GM20000 (cell line): ENCODE measurements around the gene RNF149.

Experiments
- DNase-seq: peaks from one replicate; pipeline ENCODE4 v3.0.0; 2012; ENCODE audit warnings: low spot score
- TF ChIP-seq, protein P1 (sequence below): IDR thresholded peaks from 2 replicates; pipeline ENCODE4 v1.5.1; 2012; ENCODE audit warnings: mild to moderate bottlenecking, control low read depth; ENCODE audit errors: extremely low read depth, missing control alignments

RNF149 gene

DNA sequence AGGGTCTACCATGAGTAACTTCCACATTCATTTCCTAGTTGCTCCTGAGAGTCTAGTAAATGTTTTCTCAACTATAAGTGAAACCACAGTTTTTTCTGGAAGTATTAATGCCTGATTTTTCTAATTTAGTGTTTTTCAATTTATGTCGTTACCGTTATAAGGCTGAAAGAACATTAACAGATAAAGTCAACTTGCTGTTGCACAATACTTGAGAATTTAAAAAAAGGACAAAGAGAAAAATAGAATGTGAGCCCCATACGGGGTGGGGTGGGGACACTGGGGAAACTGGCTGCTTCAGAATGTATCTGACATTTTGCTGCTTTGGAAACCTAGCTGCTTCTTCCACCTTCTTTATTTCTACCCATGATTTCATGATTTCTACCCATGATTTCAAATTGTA lies 29.6 kb downstream of the RNF149 start:
- TF ChIP-seq, protein P1, sequence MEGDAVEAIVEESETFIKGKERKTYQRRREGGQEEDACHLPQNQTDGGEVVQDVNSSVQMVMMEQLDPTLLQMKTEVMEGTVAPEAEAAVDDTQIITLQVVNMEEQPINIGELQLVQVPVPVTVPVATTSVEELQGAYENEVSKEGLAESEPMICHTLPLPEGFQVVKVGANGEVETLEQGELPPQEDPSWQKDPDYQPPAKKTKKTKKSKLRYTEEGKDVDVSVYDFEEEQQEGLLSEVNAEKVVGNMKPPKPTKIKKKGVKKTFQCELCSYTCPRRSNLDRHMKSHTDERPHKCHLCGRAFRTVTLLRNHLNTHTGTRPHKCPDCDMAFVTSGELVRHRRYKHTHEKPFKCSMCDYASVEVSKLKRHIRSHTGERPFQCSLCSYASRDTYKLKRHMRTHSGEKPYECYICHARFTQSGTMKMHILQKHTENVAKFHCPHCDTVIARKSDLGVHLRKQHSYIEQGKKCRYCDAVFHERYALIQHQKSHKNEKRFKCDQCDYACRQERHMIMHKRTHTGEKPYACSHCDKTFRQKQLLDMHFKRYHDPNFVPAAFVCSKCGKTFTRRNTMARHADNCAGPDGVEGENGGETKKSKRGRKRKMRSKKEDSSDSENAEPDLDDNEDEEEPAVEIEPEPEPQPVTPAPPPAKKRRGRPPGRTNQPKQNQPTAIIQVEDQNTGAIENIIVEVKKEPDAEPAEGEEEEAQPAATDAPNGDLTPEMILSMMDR: no peak

DNA sequence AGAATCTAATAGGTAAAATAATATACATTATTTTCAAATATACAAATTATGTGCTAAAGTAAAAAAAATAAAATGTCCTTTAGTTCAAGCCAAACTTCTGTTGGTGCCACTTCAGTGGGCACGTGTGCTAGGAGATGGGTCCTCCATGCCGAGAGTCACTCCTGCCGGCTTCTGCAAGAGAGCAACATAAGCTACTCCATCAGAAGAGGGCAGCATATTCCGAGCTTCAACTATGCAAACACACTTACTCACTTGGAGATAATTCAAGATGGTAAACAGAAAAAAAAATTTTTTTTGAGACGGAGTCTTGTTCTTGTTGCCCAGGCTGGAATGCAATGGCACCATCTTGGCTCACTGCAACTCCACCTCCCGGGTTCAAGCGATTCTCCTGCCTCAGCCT lies 31.4 kb downstream of the RNF149 start:
- TF ChIP-seq, protein P1: no peak
- no peak for DNase-seq

More for the DNA sequence above, 29.6 kb downstream of the RNF149 start:
- DNase-seq: no peak

DNA sequence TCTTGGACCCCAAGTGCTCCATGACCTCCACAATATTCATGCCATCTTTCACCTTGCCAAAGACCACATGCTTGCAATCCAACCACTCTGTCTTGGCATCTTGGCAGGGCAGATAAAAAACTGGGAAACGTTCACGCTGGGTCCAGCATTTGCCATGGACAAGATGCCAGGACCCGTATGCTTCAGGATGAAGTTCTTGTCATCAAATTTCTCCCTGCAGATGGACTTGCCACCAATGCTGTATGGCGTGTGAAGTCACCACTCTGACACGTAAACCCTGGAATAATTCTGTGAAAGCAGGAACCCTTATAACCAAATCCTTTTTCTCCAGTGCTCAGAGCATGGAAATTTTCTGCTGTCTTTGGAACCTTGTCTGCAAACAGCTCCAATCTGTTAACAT lies 34.4 kb downstream of the RNF149 start:
- no peak for DNase-seq
- TF ChIP-seq, protein P1: no peak

DNA sequence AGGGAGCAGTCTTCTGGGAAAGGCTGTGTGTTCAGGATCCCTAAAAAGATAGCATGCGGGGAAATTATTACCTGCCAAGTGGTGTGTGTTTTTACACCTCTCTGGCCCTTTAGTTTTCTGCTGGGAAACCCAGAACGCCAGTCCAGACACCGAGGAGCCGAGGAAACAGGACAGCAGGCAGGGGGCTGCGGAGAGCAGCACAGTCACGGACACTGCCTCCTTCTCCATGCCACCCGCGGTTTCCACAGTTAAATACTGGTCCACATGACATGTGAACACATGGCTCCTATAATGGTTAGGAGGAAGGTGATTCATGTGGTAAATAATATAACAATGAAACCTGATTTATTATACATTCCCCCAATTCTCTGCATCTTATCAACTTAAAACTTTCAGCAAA lies 35.4 kb downstream of the RNF149 start:
- TF ChIP-seq, protein P1: no peak
- DNase-seq: no peak

DNA sequence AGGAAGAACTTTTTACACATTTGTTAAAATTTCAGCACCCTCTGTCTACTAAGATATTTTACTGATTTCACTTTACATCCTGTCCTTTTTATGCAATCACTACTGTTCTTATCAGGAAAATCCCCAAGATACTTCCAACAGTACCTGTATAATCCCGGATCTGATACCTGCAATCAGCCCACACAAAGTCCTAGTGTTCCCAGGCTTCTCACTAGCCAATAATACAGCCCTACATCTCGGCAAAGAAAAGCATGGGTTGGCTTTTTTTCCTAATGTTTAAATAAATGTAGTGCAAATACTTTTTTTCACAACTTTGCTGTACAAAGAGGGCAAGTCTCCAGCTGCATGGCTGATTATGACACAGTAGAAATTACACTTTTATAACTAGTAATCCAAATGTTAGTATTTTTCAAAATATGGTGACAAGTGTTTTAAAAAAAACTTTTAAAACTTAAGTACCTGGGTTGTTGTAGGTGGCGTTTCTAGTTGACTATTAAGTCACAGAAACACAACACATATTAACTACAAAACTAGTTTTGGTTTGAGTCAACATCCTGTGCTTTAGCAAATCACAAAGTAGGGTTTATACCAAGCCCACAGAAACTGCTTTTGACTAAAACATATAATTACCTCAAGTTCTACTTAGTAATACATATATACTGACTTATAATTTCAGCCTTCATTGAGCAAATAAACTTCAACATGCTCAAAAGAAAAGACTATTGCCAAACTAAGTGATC lies 36.3 kb downstream of the RNF149 start:
- TF ChIP-seq, protein P1: no peak
- DNase-seq: peak; percentile 71

DNA sequence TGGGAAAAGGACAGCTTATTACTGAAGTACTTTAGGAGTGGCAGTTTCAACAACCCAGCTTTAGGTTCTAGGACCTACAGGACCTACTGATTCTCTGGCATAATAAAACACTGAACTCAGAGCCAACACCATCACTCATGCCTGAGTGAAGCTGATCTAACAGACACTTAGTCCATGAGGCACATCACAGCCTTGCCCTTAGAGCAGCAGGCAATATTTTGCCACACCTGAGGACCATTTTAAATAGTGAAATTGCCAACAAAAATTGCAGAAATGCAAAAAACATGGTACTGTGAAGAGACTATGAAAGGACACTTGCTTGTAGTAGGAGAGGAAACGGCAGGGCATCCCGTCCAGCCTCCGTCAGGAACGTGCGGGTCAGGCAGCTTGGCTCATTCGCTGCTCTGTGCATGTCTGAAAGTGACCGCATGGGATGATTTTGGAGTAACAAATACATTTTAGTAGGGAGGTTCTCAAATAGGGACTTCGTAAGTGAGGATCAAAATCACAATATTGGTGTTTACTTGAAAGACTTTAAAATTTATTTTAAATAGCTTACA lies 37.7 kb downstream of the RNF149 start:
- TF ChIP-seq, protein P1: no peak
- DNase-seq: no peak
